Measurements from ENCODE around the gene DEFB114.

DNA sequence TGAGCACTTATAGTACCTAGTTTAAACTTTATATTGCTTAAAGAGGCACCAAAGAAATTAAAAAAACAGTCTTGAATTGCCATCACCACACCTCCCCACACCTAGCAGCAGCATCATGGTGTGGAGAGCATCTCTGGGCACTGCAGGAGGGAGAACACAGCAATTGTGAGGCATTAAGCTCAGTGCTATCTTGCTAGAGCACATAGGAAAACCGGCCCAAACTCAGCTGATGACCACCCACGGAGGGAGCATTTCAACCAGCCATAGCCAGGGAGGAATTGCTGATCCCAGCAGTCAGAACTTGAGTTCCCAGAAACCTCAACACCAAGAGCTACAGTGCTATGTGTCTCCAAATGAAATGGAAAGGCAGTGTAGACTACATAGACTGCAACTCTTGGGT lies 24.9 kb upstream of the DEFB114 start:
- TF ChIP-seq SUZ12 (IDR thresholded peaks at IDR 0.05; ENCODE audit: extremely low read depth, insufficient read depth, insufficient read length): no peak
- no peak for TF ChIP-seq YY1 (IDR thresholded peaks at IDR 0.05; ENCODE audit: insufficient read depth, insufficient read length)
- no peak for TF ChIP-seq ZNF274 (IDR thresholded peaks at IDR 0.05; ENCODE audit: low read depth, low read length)
